GM19324 (cell line): ENCODE measurements around the gene NFX1.
"Not testable (repeated sequence)": the region's sequence is repeated elsewhere in the genome, so short reads cannot be mapped to it uniquely, and the experiment has no call there.

Experiments used
- ATAC-seq: cut with Tn5 transposase; IDR thresholded peaks from one replicate; pipeline ENCODE4 v1.9.1; 2021; ENCODE audit warnings: mild to moderate bottlenecking, moderate library complexity; ENCODE audit not compliant: unreplicated experiment, low FRiP score

NFX1 gene

GRCh38 chr9:33385536-33385935 is 95.2 kb downstream of the NFX1 start:
- ATAC-seq = not testable (repeated sequence)

GRCh38 chr9:33385979-33386640 is 95.8 kb downstream of the NFX1 start:
- not testable (repeated sequence) for ATAC-seq

GRCh38 chr9:33386641-33386996 is 96.3 kb downstream of the NFX1 start:
- ATAC-seq = not testable (repeated sequence)

- ATAC-seq = not testable (repeated sequence)
Measured at GRCh38 chr9:33386998-33387397, 96.7 kb downstream of the NFX1 start.

GRCh38 chr9:33388110-33388994 is 98.0 kb downstream of the NFX1 start:
- no peak for ATAC-seq

GRCh38 chr9:33391111-33391771 is 100.9 kb downstream of the NFX1 start:
- ATAC-seq = not testable (repeated sequence)

- ATAC-seq = not testable (repeated sequence)
Measured at GRCh38 chr9:33392591-33393021, 102.3 kb downstream of the NFX1 start.

- ATAC-seq = no peak
Measured at GRCh38 chr9:33393581-33393980, 103.3 kb downstream of the NFX1 start.

GRCh38 chr9:33393986-33394385 is 103.7 kb downstream of the NFX1 start:
- not testable (repeated sequence) for ATAC-seq

- not testable (repeated sequence) for ATAC-seq
Measured at GRCh38 chr9:33395159-33395879, 105.0 kb downstream of the NFX1 start.

- not testable (repeated sequence) for ATAC-seq
Measured at GRCh38 chr9:33397801-33398200, 107.5 kb downstream of the NFX1 start.

GRCh38 chr9:33399047-33399446 is 108.7 kb downstream of the NFX1 start:
- not testable (repeated sequence) for ATAC-seq

- ATAC-seq = not testable (repeated sequence)
Measured at GRCh38 chr9:33401809-33402208, 111.5 kb downstream of the NFX1 start.

- ATAC-seq = not testable (repeated sequence)
Measured at GRCh38 chr9:33402371-33402770, 112.1 kb downstream of the NFX1 start, which contains the start of gene AQP7. TSS of gene AQP7 (minus strand) at chr9:33402568. CDS start at chr9:33401262, 1,306 bp downstream.

- no peak for ATAC-seq
Measured at GRCh38 chr9:33403941-33404787, 113.8 kb downstream of the NFX1 start.

- ATAC-seq = no peak
Measured at GRCh38 chr9:33404788-33405362, 114.6 kb downstream of the NFX1 start.

GRCh38 chr9:33407061-33407460 is 116.7 kb downstream of the NFX1 start:
- no peak for ATAC-seq

- no peak for ATAC-seq
Measured at GRCh38 chr9:33408087-33408486, 117.8 kb downstream of the NFX1 start.

- no peak for ATAC-seq
Measured at GRCh38 chr9:33414268-33414667, 124.0 kb downstream of the NFX1 start.
